GM18951 (cell line): Measurements from ENCODE around the gene TMEM63B.

Source experiments
- POLR2A ChIP-seq: IDR thresholded peaks from 4 replicates; pipeline ENCODE4 v1.6.1; 2011; ENCODE audit warnings: mild to moderate bottlenecking; ENCODE audit not compliant: insufficient read length, insufficient read depth; ENCODE audit errors: extremely low read depth
- in situ Hi-C: fragments of 300-500 bp; cut with MboI; formaldehyde crosslinking; loops from one replicate; pipeline ENCODE4 v1.12.0; 2022; ENCODE audit warnings: low sequenced_read_pairs, mixed read lengths, inconsistent platforms; ENCODE audit not compliant: unreplicated experiment

Gene TMEM63B

GRCh38 chr6:44149369-44150012 is 22.1 kb downstream of the TMEM63B start:
- in situ Hi-C loops, result no loop called here
- TF ChIP-seq POLR2A, result no peak

GRCh38 chr6:44150317-44150917 is 23.1 kb downstream of the TMEM63B start:
- in situ Hi-C loops, result no loop called here
- no peak for TF ChIP-seq POLR2A

GRCh38 chr6:44151348-44152108 is 24.2 kb downstream of the TMEM63B start:
- in situ Hi-C loops, result no loop called here
- TF ChIP-seq POLR2A, result no peak

- in situ Hi-C loops, result no loop called here
These were observed 24.7 kb downstream of the TMEM63B start for GRCh38 chr6:44152109-44152461.

GRCh38 chr6:44152533-44152932 is 25.2 kb downstream of the TMEM63B start:
- no peak for TF ChIP-seq POLR2A
- in situ Hi-C loops, result no loop called here

More at GRCh38 chr6:44152109-44152461, 24.7 kb downstream of the TMEM63B start:
- TF ChIP-seq POLR2A, result no peak

- in situ Hi-C loops, result no loop called here
- TF ChIP-seq POLR2A, result no peak
These were observed 26.7 kb downstream of the TMEM63B start for GRCh38 chr6:44154067-44154466.

GRCh38 chr6:44156494-44157151 is 29.3 kb downstream of the TMEM63B start:
- no peak for TF ChIP-seq POLR2A
- in situ Hi-C loops, result no loop called here

GRCh38 chr6:44157152-44157521 is 29.8 kb downstream of the TMEM63B start:
- no peak for TF ChIP-seq POLR2A
- in situ Hi-C loops, result no loop called here

GRCh38 chr6:44158770-44159228 is 31.4 kb downstream of the TMEM63B start, which contains the start of gene CAPN11:
Gene CAPN11, plus strand, starts transcription at chr6:44158820. Its CDS starts 29 bp downstream, at chr6:44158849.
- TF ChIP-seq POLR2A, result no peak
- in situ Hi-C loops, result no loop called here

GRCh38 chr6:44161997-44162338 is 34.6 kb downstream of the TMEM63B start:
- TF ChIP-seq POLR2A, result no peak
- in situ Hi-C loops, result no loop called here

- in situ Hi-C loops, result no loop called here
These were observed 35.7 kb downstream of the TMEM63B start for GRCh38 chr6:44162876-44163625.

GRCh38 chr6:44166116-44166515 is 38.8 kb downstream of the TMEM63B start:
- TF ChIP-seq POLR2A, result no peak
- in situ Hi-C loops, result no loop called here

More at GRCh38 chr6:44162876-44163625, 35.7 kb downstream of the TMEM63B start:
- no peak for TF ChIP-seq POLR2A
